CD4-positive, CD25-positive, alpha-beta regulatory T cell (primary cell): ENCODE measurements around the gene ERAP2. TPM values are rescaled to one million over a fixed set of nuclear protein-coding genes. Genes with fewer than 3 reads are reported as not detected.

Experiments used
- polyA plus RNA-seq, 4 donors: library from polyadenylated mRNA; unstranded; fragments of 300-500 nt; fragmentation: Illumina TruSeq; gene quantifications; one replicate each; pipeline ENCODE4 v1.2.3, GENCODE V29; 2021
- total RNA-seq: library from RNA; stranded (reverse); gene quantifications from one replicate; pipeline ENCODE4 v1.2.3, GENCODE V29; 2022

ERAP2 gene
- total and polyA plus RNA-seq, 5 donors from 2014 or later = 9.5 to 134 (median 117) TPM

Other genes with a start within 250 kb of the ERAP2 start
- 374 TPM for gene CAST, start 214.1 kb upstream of the ERAP2 start, total RNA-seq
- gene CAST, start 214.1 kb upstream of the ERAP2 start, polyA plus RNA-seq = 10 to 100 TPM; 37.8 to 53.1 (median 47.2) TPM
- gene ERAP1, start 68.6 kb upstream of the ERAP2 start, total RNA-seq = 70.4 TPM
- gene ERAP1, start 68.6 kb upstream of the ERAP2 start, polyA plus RNA-seq = 10 to 100 TPM; 47.3 to 64.3 (median 51.4) TPM
- 95.7 TPM for gene LNPEP, start 59.6 kb downstream of the ERAP2 start, total RNA-seq
- gene LNPEP, start 59.6 kb downstream of the ERAP2 start, polyA plus RNA-seq = 10 to 100 TPM; 39.6 to 45.4 (median 42.6) TPM